Liver (tissue), 9 donors: ENCODE measurements around the gene ADGRV1. TPM values are rescaled to one million over a fixed set of nuclear protein-coding genes. Genes with fewer than 3 reads are reported as not detected.

Experiments
- DNase-seq: peaks from one replicate; pipeline ENCODE4 v3.0.0-alpha.2; 2017; ENCODE audit warnings: low spot score
- H3K27ac ChIP-seq, 2 donors: one replicate each; pipeline ENCODE4 v1.7.0; 2013; ENCODE audit warnings: inconsistent platforms in 2 of 2, low read length in 2 of 2, control low read depth in 1 of 2, low read depth in 1 of 2, mild to moderate bottlenecking in 1 of 2
- H3K27me3 ChIP-seq, 4 donors: one replicate each; pipeline versions ENCODE4 v1.6.1 to v1.7.0; 2013; ENCODE audit warnings: low read length in 3 of 4, inconsistent platforms in 1 of 4, mild to moderate bottlenecking in 1 of 4, moderate library complexity in 1 of 4; ENCODE audit not compliant: control insufficient read depth in 4 of 4, insufficient read depth in 4 of 4
- H3K36me3 ChIP-seq, 4 donors: one replicate each; pipeline versions ENCODE4 v1.6.1 to v1.7.0; 2013; ENCODE audit warnings: low read length in 3 of 4, mild to moderate bottlenecking in 3 of 4, low read depth in 1 of 4, moderate library complexity in 1 of 4; ENCODE audit not compliant: control insufficient read depth in 4 of 4, insufficient read depth in 3 of 4
- H3K4me1 ChIP-seq, 4 donors: one replicate each; pipeline versions ENCODE4 v1.6.1 to v1.7.0; 2013; ENCODE audit warnings: low read length in 3 of 4, mild to moderate bottlenecking in 3 of 4, moderate library complexity in 1 of 4; ENCODE audit not compliant: control insufficient read depth in 4 of 4, insufficient read depth in 4 of 4
- H3K4me3 ChIP-seq, 3 donors: one replicate each; pipeline versions ENCODE4 v1.6.1 to v1.7.0; 2013; ENCODE audit warnings: low read length in 3 of 3, control low read depth in 1 of 3, low read depth in 1 of 3, mild to moderate bottlenecking in 1 of 3
- H3K9ac ChIP-seq, 2 donors: one replicate each; pipeline ENCODE4 v1.7.0; 2013; ENCODE audit warnings: low read length in 2 of 2, mild to moderate bottlenecking in 2 of 2, moderate library complexity in 2 of 2, control low read depth in 1 of 2, low read depth in 1 of 2
- H3K9me3 ChIP-seq, 4 donors: one replicate each; pipeline versions ENCODE4 v1.6.1 to v1.7.0; 2013; ENCODE audit warnings: low read length in 3 of 4; ENCODE audit not compliant: control insufficient read depth in 4 of 4
- EGR1 ChIP-seq, 2 donors: IDR thresholded peaks; 2 replicates each; pipeline ENCODE4 v1.6.1; 2016 to 2018; ENCODE audit warnings: antibody characterized with exemption in 2 of 2, low read depth in 2 of 2
- FOXA1 ChIP-seq: IDR thresholded peaks from 2 replicates; pipeline ENCODE4 v1.6.1; 2016; ENCODE audit warnings: antibody characterized with exemption
- FOXA2 ChIP-seq: IDR thresholded peaks from 2 replicates; pipeline ENCODE4 v1.6.1; 2016; ENCODE audit warnings: antibody characterized with exemption
- GABPA ChIP-seq, 2 donors: IDR thresholded peaks in 1 of 2; conservative IDR thresholded peaks in 1 of 2; 2 replicates each; pipeline ENCODE4 v1.6.1; 2016; ENCODE audit warnings: antibody characterized with exemption in 2 of 2, mild to moderate bottlenecking in 1 of 2, moderate library complexity in 1 of 2
- HNF4A ChIP-seq, 2 donors: conservative IDR thresholded peaks; 2 replicates each; pipeline ENCODE4 v1.6.1; 2016; ENCODE audit warnings: antibody characterized with exemption in 2 of 2, mild to moderate bottlenecking in 2 of 2
- HNF4G ChIP-seq: IDR thresholded peaks from 2 replicates; pipeline ENCODE4 v1.6.1; 2016; ENCODE audit warnings: antibody characterized with exemption
- JUND ChIP-seq, 2 donors: IDR thresholded peaks; 2 replicates each; pipeline ENCODE4 v1.6.1; 2016; ENCODE audit warnings: antibody characterized with exemption in 2 of 2
- NR2F2 ChIP-seq: IDR thresholded peaks from 2 replicates; pipeline ENCODE4 v1.6.1; 2016; ENCODE audit warnings: antibody characterized with exemption
- RAD21 ChIP-seq, 2 donors: IDR thresholded peaks; 2 replicates each; pipeline ENCODE4 v1.6.1; 2016; ENCODE audit warnings: antibody characterized with exemption in 2 of 2, mild to moderate bottlenecking in 2 of 2
- RXRA ChIP-seq, 2 donors: IDR thresholded peaks; 2 replicates each; pipeline ENCODE4 v1.6.1; 2017 to 2018; ENCODE audit warnings: antibody characterized with exemption in 2 of 2, mild to moderate bottlenecking in 1 of 2
- SP1 ChIP-seq: IDR thresholded peaks from 2 replicates; pipeline ENCODE4 v1.6.1; 2018; ENCODE audit warnings: antibody characterized with exemption, mild to moderate bottlenecking
- TAF1 ChIP-seq: conservative IDR thresholded peaks from 2 replicates; pipeline ENCODE4 v1.6.1; 2016; ENCODE audit warnings: antibody characterized with exemption, mild to moderate bottlenecking
- YY1 ChIP-seq: IDR thresholded peaks from 2 replicates; pipeline ENCODE4 v1.6.1; 2016; ENCODE audit warnings: antibody characterized with exemption, mild to moderate bottlenecking
- WGBS: extraction: QIAGEN DNeasy Blood & Tissue Kit; methylation state at CpG from one replicate; pipeline ENCODE4 v1.1.7; 2013; 5-methylcytosine and 5-hydroxymethylcytosine counted together
- polyA plus RNA-seq, 2 donors: library from polyadenylated mRNA; stranded (reverse) in 1 of 2; unstranded in 1 of 2; fragments of 200-250 nt in 1 of 2; fragments of >200 nt in 1 of 2; fragmentation: Nextera tagmentation in 1 of 2; extraction: Ambion mirVana in 1 of 2; gene quantifications; one replicate each; pipeline versions ENCODE4 v1.2.1 to v1.2.3, GENCODE V29; 2013 to 2015
- total RNA-seq, 2 donors: library from RNA; depleted of rRNA; stranded (reverse); fragments of >200 nt; gene quantifications; one replicate each; pipeline ENCODE4 v1.2.3, GENCODE V29; 2014
- TF ChIP-seq, protein P1 (sequence below): IDR thresholded peaks from 2 replicates; pipeline ENCODE4 v1.6.1; 2016; ENCODE audit warnings: antibody characterized with exemption
- TF ChIP-seq, protein P2 (sequence below): fragments of 150-350 bp; IDR thresholded peaks from 2 replicates; pipeline ENCODE4 v1.5.1; 2017; ENCODE audit warnings: improper control_type of control experiment, low read depth, low read length; ENCODE audit not compliant: missing input control
- TF ChIP-seq, protein P3 (sequence below): IDR thresholded peaks from 2 replicates; pipeline ENCODE4 v1.6.1; 2016; ENCODE audit warnings: antibody characterized with exemption, mild to moderate bottlenecking
- TF ChIP-seq, protein P4 (sequence below): IDR thresholded peaks from 2 replicates; pipeline ENCODE4 v1.6.1; 2016; ENCODE audit warnings: antibody characterized with exemption
- TF ChIP-seq, protein P5 (sequence below): IDR thresholded peaks from 2 replicates; pipeline ENCODE4 v1.6.1; 2016; ENCODE audit warnings: antibody characterized with exemption
- donor health status: healthy.
- donor health status: healthy.
- donor health status: healthy.
- donor health status: healthy.
- donor health status: healthy.

ADGRV1 gene
- total and polyA plus RNA-seq, 4 donors: 5.1 to 15.5 (median 9.6) TPM

DNA sequence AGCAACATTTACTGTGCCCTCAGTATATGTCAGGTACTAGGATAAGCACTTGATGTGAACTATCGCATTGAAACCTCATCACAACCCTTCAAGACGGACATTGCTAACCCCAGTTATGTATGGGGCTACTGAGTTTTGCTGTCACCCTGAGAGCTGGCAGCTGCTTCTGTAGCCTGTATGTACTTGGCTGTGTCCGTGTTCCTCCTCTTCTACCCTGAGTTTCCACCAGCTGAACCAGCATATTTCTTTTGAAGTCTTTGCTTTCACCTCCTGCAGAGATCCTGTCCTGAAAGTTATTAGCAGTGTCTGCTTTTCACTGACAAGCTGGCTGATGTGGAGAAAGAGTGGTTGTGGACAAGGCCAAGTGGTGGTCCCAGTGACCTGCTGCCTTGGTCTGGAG lies 63.3 kb downstream of the ADGRV1 start:
- no peaks in the 10 kb centered on the region for H3K36me3 ChIP-seq
- no peak for DNase-seq
- no peak overlapping the region for H3K9ac ChIP-seq
- no peak overlapping the region for H3K27ac ChIP-seq
- 80% methylated on average over 3 of the region's 3 CpGs for WGBS
- TF ChIP-seq NR2F2 (no peak), HNF4G (no peak), YY1 (no peak), RXRA (IDR thresholded peaks at IDR 0.05) (no peak), RAD21 (IDR thresholded peaks at IDR 0.05) (no peak), FOXA2 (no peak), FOXA1 (no peak), HNF4A (conservative IDR thresholded peaks at IDR 0.05) (no peak), JUND (IDR thresholded peaks at IDR 0.05) (no peak), SP1 (no peak), GABPA (IDR thresholded peaks at IDR 0.05 in 1 of 2, conservative IDR thresholded peaks at IDR 0.05 in 1 of 2) (no peak), EGR1 (IDR thresholded peaks at IDR 0.05; ENCODE audit: low read depth in 2 of 2) (no peak), TAF1 (no peak)
- TF ChIP-seq, protein P1, sequence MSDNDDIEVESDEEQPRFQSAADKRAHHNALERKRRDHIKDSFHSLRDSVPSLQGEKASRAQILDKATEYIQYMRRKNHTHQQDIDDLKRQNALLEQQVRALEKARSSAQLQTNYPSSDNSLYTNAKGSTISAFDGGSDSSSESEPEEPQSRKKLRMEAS: no peak
- TF ChIP-seq, protein P2, sequence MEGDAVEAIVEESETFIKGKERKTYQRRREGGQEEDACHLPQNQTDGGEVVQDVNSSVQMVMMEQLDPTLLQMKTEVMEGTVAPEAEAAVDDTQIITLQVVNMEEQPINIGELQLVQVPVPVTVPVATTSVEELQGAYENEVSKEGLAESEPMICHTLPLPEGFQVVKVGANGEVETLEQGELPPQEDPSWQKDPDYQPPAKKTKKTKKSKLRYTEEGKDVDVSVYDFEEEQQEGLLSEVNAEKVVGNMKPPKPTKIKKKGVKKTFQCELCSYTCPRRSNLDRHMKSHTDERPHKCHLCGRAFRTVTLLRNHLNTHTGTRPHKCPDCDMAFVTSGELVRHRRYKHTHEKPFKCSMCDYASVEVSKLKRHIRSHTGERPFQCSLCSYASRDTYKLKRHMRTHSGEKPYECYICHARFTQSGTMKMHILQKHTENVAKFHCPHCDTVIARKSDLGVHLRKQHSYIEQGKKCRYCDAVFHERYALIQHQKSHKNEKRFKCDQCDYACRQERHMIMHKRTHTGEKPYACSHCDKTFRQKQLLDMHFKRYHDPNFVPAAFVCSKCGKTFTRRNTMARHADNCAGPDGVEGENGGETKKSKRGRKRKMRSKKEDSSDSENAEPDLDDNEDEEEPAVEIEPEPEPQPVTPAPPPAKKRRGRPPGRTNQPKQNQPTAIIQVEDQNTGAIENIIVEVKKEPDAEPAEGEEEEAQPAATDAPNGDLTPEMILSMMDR: no peak
- TF ChIP-seq, protein P3, sequence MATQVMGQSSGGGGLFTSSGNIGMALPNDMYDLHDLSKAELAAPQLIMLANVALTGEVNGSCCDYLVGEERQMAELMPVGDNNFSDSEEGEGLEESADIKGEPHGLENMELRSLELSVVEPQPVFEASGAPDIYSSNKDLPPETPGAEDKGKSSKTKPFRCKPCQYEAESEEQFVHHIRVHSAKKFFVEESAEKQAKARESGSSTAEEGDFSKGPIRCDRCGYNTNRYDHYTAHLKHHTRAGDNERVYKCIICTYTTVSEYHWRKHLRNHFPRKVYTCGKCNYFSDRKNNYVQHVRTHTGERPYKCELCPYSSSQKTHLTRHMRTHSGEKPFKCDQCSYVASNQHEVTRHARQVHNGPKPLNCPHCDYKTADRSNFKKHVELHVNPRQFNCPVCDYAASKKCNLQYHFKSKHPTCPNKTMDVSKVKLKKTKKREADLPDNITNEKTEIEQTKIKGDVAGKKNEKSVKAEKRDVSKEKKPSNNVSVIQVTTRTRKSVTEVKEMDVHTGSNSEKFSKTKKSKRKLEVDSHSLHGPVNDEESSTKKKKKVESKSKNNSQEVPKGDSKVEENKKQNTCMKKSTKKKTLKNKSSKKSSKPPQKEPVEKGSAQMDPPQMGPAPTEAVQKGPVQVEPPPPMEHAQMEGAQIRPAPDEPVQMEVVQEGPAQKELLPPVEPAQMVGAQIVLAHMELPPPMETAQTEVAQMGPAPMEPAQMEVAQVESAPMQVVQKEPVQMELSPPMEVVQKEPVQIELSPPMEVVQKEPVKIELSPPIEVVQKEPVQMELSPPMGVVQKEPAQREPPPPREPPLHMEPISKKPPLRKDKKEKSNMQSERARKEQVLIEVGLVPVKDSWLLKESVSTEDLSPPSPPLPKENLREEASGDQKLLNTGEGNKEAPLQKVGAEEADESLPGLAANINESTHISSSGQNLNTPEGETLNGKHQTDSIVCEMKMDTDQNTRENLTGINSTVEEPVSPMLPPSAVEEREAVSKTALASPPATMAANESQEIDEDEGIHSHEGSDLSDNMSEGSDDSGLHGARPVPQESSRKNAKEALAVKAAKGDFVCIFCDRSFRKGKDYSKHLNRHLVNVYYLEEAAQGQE: no peak
- TF ChIP-seq, protein P4, sequence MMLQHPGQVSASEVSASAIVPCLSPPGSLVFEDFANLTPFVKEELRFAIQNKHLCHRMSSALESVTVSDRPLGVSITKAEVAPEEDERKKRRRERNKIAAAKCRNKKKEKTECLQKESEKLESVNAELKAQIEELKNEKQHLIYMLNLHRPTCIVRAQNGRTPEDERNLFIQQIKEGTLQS: no peak
- TF ChIP-seq, protein P5, sequence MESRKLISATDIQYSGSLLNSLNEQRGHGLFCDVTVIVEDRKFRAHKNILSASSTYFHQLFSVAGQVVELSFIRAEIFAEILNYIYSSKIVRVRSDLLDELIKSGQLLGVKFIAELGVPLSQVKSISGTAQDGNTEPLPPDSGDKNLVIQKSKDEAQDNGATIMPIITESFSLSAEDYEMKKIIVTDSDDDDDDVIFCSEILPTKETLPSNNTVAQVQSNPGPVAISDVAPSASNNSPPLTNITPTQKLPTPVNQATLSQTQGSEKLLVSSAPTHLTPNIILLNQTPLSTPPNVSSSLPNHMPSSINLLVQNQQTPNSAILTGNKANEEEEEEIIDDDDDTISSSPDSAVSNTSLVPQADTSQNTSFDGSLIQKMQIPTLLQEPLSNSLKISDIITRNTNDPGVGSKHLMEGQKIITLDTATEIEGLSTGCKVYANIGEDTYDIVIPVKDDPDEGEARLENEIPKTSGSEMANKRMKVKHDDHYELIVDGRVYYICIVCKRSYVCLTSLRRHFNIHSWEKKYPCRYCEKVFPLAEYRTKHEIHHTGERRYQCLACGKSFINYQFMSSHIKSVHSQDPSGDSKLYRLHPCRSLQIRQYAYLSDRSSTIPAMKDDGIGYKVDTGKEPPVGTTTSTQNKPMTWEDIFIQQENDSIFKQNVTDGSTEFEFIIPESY: no peak
- peaks cover 0 to 6% (median 0%) of the 10 kb centered on the region in 4 donors for H3K27me3 ChIP-seq
- H3K4me1 ChIP-seq: no peaks in the 10 kb centered on the region
- no peaks in the 10 kb centered on the region for H3K9me3 ChIP-seq
- H3K4me3 ChIP-seq: no peak overlapping the region
